ENCODE results near the gene DGKI.

GRCh38 chr7:137480824-137481365 lies 365.9 kb downstream of the DGKI start:
- TF ChIP-seq CTCF (IDR thresholded peaks at IDR 0.05) (no peak), POLR2A (IDR thresholded peaks at IDR 0.05; ENCODE audit: low read depth) (no peak), EP300 (IDR thresholded peaks at IDR 0.05) (no peak), POLR2AphosphoS5 (IDR thresholded peaks at IDR 0.05) (no peak)
